Measurements from ENCODE around the gene ANKRD23. TPM values are rescaled to one million over a fixed set of nuclear protein-coding genes. Genes with fewer than 3 reads are reported as not detected.
A peak's percentile ranks its signal among the peaks of the same experiment; 100 is the strongest.
"Not testable (repeated sequence)": the region's sequence is repeated elsewhere in the genome, so short reads cannot be mapped to it uniquely, and the experiment has no call there.

Gene ANKRD23
- total RNA-seq, 2 experiments from 2014 or later, result 6.5 to 6.7 TPM

DNA sequence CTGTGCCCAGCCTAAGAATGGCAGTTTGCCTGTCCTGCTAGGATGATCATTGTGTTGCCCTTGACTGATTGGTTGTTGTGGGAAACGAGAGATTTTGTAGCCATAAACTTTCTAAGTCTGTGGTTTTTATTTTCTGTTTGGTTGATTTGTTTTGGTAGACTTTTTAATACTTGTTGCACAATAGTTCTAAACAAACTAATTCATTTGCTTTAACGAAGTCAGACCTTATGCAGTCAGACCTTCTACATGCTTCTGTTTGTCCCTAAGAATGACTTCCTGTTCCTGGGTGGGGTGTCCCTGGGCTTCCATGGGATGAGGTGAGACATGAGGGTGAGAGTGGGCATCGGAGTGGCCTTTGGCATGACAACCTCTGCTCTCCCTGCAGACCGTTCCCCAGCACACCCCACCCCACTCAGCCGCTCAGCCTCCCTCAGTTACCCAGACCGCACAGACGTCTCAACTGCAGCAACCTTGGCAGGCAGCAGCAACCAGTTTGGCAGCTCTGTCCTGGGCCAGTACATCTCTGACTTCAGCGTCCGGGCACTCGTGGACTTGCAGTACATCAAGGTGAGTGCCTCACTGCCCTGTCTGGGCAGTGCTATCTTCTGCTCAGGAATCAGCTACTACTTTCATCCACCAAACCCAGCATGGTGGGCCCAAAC, 35.5 kb downstream of the ANKRD23 start:
- BruUV-seq (replicated peaks), result no TSS peak
- H3K79me2 ChIP-seq (ENCODE audit: insufficient read depth, low read depth, low read length), result no peaks in the 10 kb centered on the region
- POLR2A ChIA-PET, result interaction anchor here (0.7 kb wide), 1 partner anchor 31 kb away, joined by 4 read pairs; no protein-coding TSS in a partner anchor
- peaks cover 13% of the 10 kb centered on the region for H3K4me1 ChIP-seq (ENCODE audit: insufficient read depth, low read length, poor library complexity, severe bottlenecking)
- DNase-seq (ENCODE audit: low spot score), result no peak
- no peak overlapping the region for H3K27ac ChIP-seq (ENCODE audit: low read depth, low read length, poor library complexity, severe bottlenecking)
- no peaks in the 10 kb centered on the region for H3K36me3 ChIP-seq (ENCODE audit: insufficient read depth, low read length)
- no peaks in the 10 kb centered on the region for H3K9me3 ChIP-seq (ENCODE audit: low read length)
- no peaks in the 10 kb centered on the region for H4K20me1 ChIP-seq (ENCODE audit: insufficient read depth, low read length)
- H3K4me3 ChIP-seq (ENCODE audit: low read depth, low read length, poor library complexity, severe bottlenecking), result no peak overlapping the region
- H3K9me2 ChIP-seq (ENCODE audit: insufficient read depth, low read length), result no peaks in the 10 kb centered on the region
- no peak overlapping the region for H3K4me2 ChIP-seq (ENCODE audit: low read length)
- no peak overlapping the region for H2AFZ ChIP-seq (ENCODE audit: low read length)
- TF ChIP-seq EZH2phosphoT487 (IDR thresholded peaks at IDR 0.05; ENCODE audit: borderline replicate concordance, low read depth, low read length), result no peak
- no peak for TF ChIP-seq CTCF (conservative IDR thresholded peaks at IDR 0.05; ENCODE audit: low read length)
- CTCF ChIA-PET (ENCODE audit: unreplicated experiment), result no interaction called here
- intact Hi-C loops (cut with micrococcal nuclease; ENCODE audit: unreplicated experiment), result no loop called here

GRCh38 chr2:96807127-96807471, 36.7 kb downstream of the ANKRD23 start:
- POLR2A ChIA-PET, result no interaction called here
- intact Hi-C loops (cut with micrococcal nuclease; ENCODE audit: unreplicated experiment), result no loop called here
- TF ChIP-seq CTCF (conservative IDR thresholded peaks at IDR 0.05; ENCODE audit: low read length) (no peak), EZH2phosphoT487 (IDR thresholded peaks at IDR 0.05; ENCODE audit: borderline replicate concordance, low read depth, low read length) (no peak)
- Histone ChIP-seq H3K79me2 (ENCODE audit: insufficient read depth, low read depth, low read length) (no peaks in the 10 kb centered on the region), H3K4me1 (ENCODE audit: insufficient read depth, low read length, poor library complexity, severe bottlenecking) (peaks cover 17% of the 10 kb centered on the region), H3K27ac (ENCODE audit: low read depth, low read length, poor library complexity, severe bottlenecking) (peak overlapping the region; percentile 40), H3K4me3 (ENCODE audit: low read depth, low read length, poor library complexity, severe bottlenecking) (peak overlapping the region; percentile 1), H3K36me3 (ENCODE audit: insufficient read depth, low read length) (no peaks in the 10 kb centered on the region; the same call in 1 of the 2 replicates), H3K9me3 (ENCODE audit: low read length) (no peaks in the 10 kb centered on the region), H4K20me1 (ENCODE audit: insufficient read depth, low read length) (no peaks in the 10 kb centered on the region), H3K9me2 (ENCODE audit: insufficient read depth, low read length) (no peaks in the 10 kb centered on the region), H2AFZ (ENCODE audit: low read length) (peak overlapping the region; percentile 70; the same call in 1 of the 2 replicates), H3K4me2 (ENCODE audit: low read length) (peak overlapping the region; percentile 51)
- no TSS peak for BruUV-seq (replicated peaks)
- CTCF ChIA-PET (ENCODE audit: unreplicated experiment), result interaction anchor here (1.1 kb wide), 1 partner anchor 9 kb away, joined by 4 read pairs; the partner anchor contains the start of gene CNNM3
- DNase-seq (ENCODE audit: low spot score), result no peak

DNA sequence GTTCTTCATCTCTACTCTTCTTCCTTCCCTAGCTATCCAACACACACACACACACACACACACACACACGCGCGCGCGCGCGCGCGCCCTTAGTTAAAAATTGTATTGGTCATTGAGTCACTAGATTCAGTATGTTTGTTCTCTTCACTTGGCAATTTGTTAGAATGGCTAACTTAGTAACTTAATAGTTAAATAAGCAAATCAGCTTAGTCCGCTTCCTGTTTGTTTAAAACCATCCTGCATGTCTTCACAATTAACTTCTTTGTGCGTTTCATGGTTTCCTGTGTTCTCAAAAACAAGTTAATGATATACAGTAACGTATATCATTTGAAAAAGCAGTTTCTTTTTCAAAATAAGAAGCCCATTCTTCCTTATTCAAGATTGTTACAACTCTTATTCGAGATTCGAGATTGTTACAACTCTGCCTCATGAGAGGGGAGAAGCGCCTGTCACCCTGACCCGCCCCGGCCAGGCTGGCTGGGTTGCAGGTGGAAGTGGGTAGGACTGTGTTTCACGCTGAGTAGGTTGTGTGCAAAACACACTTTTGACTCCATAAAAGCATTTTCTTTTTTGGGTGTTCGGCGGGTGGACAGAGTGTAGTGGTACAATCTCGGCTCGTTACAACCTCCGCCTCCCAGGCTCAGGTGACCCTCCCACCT, 37.2 kb downstream of the ANKRD23 start:
- peak overlapping the region; percentile 70 for H2AFZ ChIP-seq (ENCODE audit: low read length)
- ChIA-PET POLR2A (interaction anchor here (0.6 to 0.7 kb wide), 2 partner anchors 174 to 1405 kb away, joined by 3 read pairs; no protein-coding TSS in a partner anchor), CTCF (ENCODE audit: unreplicated experiment) (interaction anchor here (1.1 kb wide), 1 partner anchor 9 kb away, joined by 4 read pairs; the partner anchor contains the start of gene CNNM3)
- peaks cover 5% of the 10 kb centered on the region; the same call in 1 of the 2 replicates for H3K36me3 ChIP-seq (ENCODE audit: insufficient read depth, low read length)
- peak overlapping the region; percentile 1 for H3K4me3 ChIP-seq (ENCODE audit: low read depth, low read length, poor library complexity, severe bottlenecking)
- H3K4me1 ChIP-seq (ENCODE audit: insufficient read depth, low read length, poor library complexity, severe bottlenecking), result peaks cover 22% of the 10 kb centered on the region
- no peaks in the 10 kb centered on the region for H3K9me2 ChIP-seq (ENCODE audit: insufficient read depth, low read length)
- peak overlapping the region; percentile 51 for H3K4me2 ChIP-seq (ENCODE audit: low read length)
- H3K9me3 ChIP-seq (ENCODE audit: low read length), result no peaks in the 10 kb centered on the region
- peak; percentile 40 for DNase-seq (ENCODE audit: low spot score)
- intact Hi-C loops (cut with micrococcal nuclease; ENCODE audit: unreplicated experiment), result no loop called here
- H4K20me1 ChIP-seq (ENCODE audit: insufficient read depth, low read length), result no peaks in the 10 kb centered on the region
- no peaks in the 10 kb centered on the region for H3K79me2 ChIP-seq (ENCODE audit: insufficient read depth, low read depth, low read length)
- TF ChIP-seq EZH2phosphoT487 (IDR thresholded peaks at IDR 0.05; ENCODE audit: borderline replicate concordance, low read depth, low read length) (no peak), CTCF (conservative IDR thresholded peaks at IDR 0.05; ENCODE audit: low read length) (no peak)
- no TSS peak for BruUV-seq (replicated peaks)
- peak overlapping the region; percentile 40 for H3K27ac ChIP-seq (ENCODE audit: low read depth, low read length, poor library complexity, severe bottlenecking)

DNA sequence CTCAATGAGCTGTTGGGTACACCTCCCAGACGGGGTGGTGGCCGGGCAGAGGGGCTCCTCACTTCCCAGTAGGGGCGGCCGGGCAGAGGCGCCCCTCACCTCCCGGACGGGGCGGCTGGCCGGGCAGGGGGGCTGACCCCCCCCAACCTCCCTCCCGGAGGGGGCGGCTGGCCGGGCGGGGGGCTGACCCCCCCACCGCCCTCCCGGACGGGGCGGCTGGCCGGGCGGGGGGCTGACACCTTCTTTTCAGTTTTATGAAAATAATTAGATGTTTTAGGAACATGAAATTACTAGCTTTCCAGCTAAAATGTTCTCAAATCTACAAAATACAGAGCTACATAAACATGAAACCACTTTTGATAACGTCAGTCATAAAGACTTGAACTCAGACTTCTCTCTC, 37.9 kb downstream of the ANKRD23 start:
- BruUV-seq (replicated peaks); H3K9me2 ChIP-seq (ENCODE audit: insufficient read depth, low read length); H3K9me3 ChIP-seq (ENCODE audit: low read length); H3K79me2 ChIP-seq (ENCODE audit: insufficient read depth, low read depth, low read length); H2AFZ ChIP-seq (ENCODE audit: low read length); intact Hi-C loops (cut with micrococcal nuclease; ENCODE audit: unreplicated experiment); H4K20me1 ChIP-seq (ENCODE audit: insufficient read depth, low read length); DNase-seq (ENCODE audit: low spot score): not testable (repeated sequence)
- POLR2A ChIA-PET, result interaction anchor here (0.7 kb wide), 1 partner anchor 1405 kb away, joined by 3 read pairs; no protein-coding TSS in a partner anchor
- peaks cover 23% of the 10 kb centered on the region for H3K4me1 ChIP-seq (ENCODE audit: insufficient read depth, low read length, poor library complexity, severe bottlenecking)
- peak overlapping the region; percentile 1 for H3K4me3 ChIP-seq (ENCODE audit: low read depth, low read length, poor library complexity, severe bottlenecking)
- peaks cover 10% of the 10 kb centered on the region; the same call in 1 of the 2 replicates for H3K36me3 ChIP-seq (ENCODE audit: insufficient read depth, low read length)
- peak overlapping the region; percentile 51 for H3K4me2 ChIP-seq (ENCODE audit: low read length)
- peak overlapping the region; percentile 40 for H3K27ac ChIP-seq (ENCODE audit: low read depth, low read length, poor library complexity, severe bottlenecking)
- CTCF ChIA-PET (ENCODE audit: unreplicated experiment), result interaction anchor here (1.1 kb wide), 1 partner anchor 10 kb away, joined by 4 read pairs; the partner anchor contains the start of gene CNNM3

Data from OCI-LY7 (cell line).